Endothelial cell of umbilical vein (primary cell): Measurements from ENCODE around the gene BAD. TPM values are rescaled to one million over a fixed set of nuclear protein-coding genes. Genes with fewer than 3 reads are reported as not detected.

Experiments
- BruUV-seq: library from RNA; stranded (reverse); fragments of 400-500 nt; replicated peaks from 2 replicates; lab custom pipeline; 2021; lab: Mats Ljungman, UMichigan
- CTCF ChIA-PET: fragments of 300-600, 350-600 bp; sonication (Branson Sonifier 250); formaldehyde crosslinking; loops from one replicate; lab custom pipeline; 2021; ENCODE audit warnings: antibody characterized with exemption, inconsistent platforms; lab: Charles Lee
- POLR2A ChIA-PET: fragments of 300-600, 350-600 bp; sonication (Branson Sonifier 250); formaldehyde crosslinking; loops from one replicate; lab custom pipeline; 2021; ENCODE audit warnings: antibody characterized with exemption, inconsistent platforms; lab: Charles Lee
- DNase-seq: peaks from one replicate; pipeline ENCODE4 v3.0.0-alpha.2; 2011; ENCODE audit warnings: low read depth, low spot score
- FAIRE-seq: peaks from 2 replicates; lab custom pipeline; 2011; peaks lifted over from hg19 to GRCh38; lab: Jason Lieb, UNC
- H2AFZ ChIP-seq: 2 replicates; pipeline ENCODE4 v1.6.0; 2012; ENCODE audit warnings: low read depth, low read length, control low read depth, inconsistent platforms
- H3K27ac ChIP-seq: 2 replicates; pipeline ENCODE4 v1.5.1; 2011; ENCODE audit warnings: low read depth, mild to moderate bottlenecking, control low read depth, low read length, moderate library complexity; ENCODE audit not compliant: insufficient read depth
- H3K27me3 ChIP-seq, 2 experiments: 2 replicates each; pipeline versions ENCODE4 v1.6.0 to v1.6.1; 2011; ENCODE audit warnings: low read length in 2 of 2, mixed read lengths in 1 of 2; ENCODE audit not compliant: control insufficient read depth in 2 of 2, insufficient read depth in 2 of 2
- H3K36me3 ChIP-seq, 2 experiments: 2 replicates in 1 of 2; 3 replicates in 1 of 2; pipeline ENCODE4 v1.5.1; 2011; ENCODE audit warnings: low read length in 2 of 2, mild to moderate bottlenecking in 1 of 2, moderate library complexity in 1 of 2; ENCODE audit not compliant: control insufficient read depth in 2 of 2, insufficient read depth in 2 of 2; ENCODE audit errors: extremely low read depth in 1 of 2
- H3K4me1 ChIP-seq: 3 replicates; pipeline ENCODE4 v1.5.1; 2011; ENCODE audit warnings: mild to moderate bottlenecking, low read length; ENCODE audit not compliant: control insufficient read depth, insufficient read depth; ENCODE audit errors: extremely low read depth
- H3K4me2 ChIP-seq: 2 replicates; pipeline ENCODE4 v1.6.1; 2011; ENCODE audit warnings: low read length, control low read depth, mixed read lengths; ENCODE audit not compliant: insufficient read depth
- H3K4me3 ChIP-seq, 3 experiments: fragments of 200-600 bp in 1 of 3; sonication (generic), shearing (Covaris generic) in 1 of 3; replicated peaks in 1 of 3; 2 replicates each; pipeline ENCODE4 v1.5.1; 2011 to 2016; ENCODE audit warnings: control low read depth in 3 of 3, low read length in 3 of 3, mild to moderate bottlenecking in 2 of 3, inconsistent platforms in 1 of 3, low read depth in 1 of 3, moderate library complexity in 1 of 3; ENCODE audit not compliant: insufficient read depth in 1 of 3
- H3K79me2 ChIP-seq: 2 replicates; pipeline ENCODE4 v1.6.0; 2012; ENCODE audit warnings: low read length, inconsistent platforms; ENCODE audit not compliant: control insufficient read depth, insufficient read depth
- H3K9ac ChIP-seq: replicated peaks from 2 replicates; pipeline ENCODE3; 2011; ENCODE audit warnings: low read length, control low read depth; ENCODE audit not compliant: insufficient read depth; ENCODE audit errors: extremely low read depth
- H3K9me1 ChIP-seq: replicated peaks from 3 replicates; pipeline ENCODE4 v1.6.0; 2011; ENCODE audit warnings: mild to moderate bottlenecking, low read length; ENCODE audit not compliant: control insufficient read depth, insufficient read depth; ENCODE audit errors: extremely low read depth
- H3K9me3 ChIP-seq: replicated peaks from 2 replicates; pipeline ENCODE4 v1.5.1; 2012; ENCODE audit warnings: low read length, inconsistent platforms; ENCODE audit not compliant: control insufficient read depth, insufficient read depth
- H4K20me1 ChIP-seq: replicated peaks from 2 replicates; pipeline ENCODE3; 2011; ENCODE audit warnings: mild to moderate bottlenecking, low read length; ENCODE audit not compliant: control insufficient read depth, insufficient read depth; ENCODE audit errors: extremely low read depth
- CTCF ChIP-seq, 2 donors: IDR thresholded peaks; 1 replicate in 1 of 2; 2 replicates in 1 of 2; pipeline ENCODE4 v1.5.1; 2011; ENCODE audit warnings: low read length in 2 of 2, mild to moderate bottlenecking in 2 of 2, moderate library complexity in 2 of 2, control low read depth in 1 of 2, inconsistent platforms in 1 of 2, low read depth in 1 of 2; ENCODE audit not compliant: insufficient read depth in 1 of 2; ENCODE audit errors: extremely low read depth in 1 of 2
- EZH2 ChIP-seq: IDR thresholded peaks from 2 replicates; pipeline ENCODE4 v1.6.1; 2012; ENCODE audit warnings: borderline replicate concordance, low read depth, mild to moderate bottlenecking, moderate library complexity, low read length, inconsistent platforms; ENCODE audit not compliant: severe bottlenecking
- FOS ChIP-seq: IDR thresholded peaks from 2 replicates; pipeline ENCODE4 v1.6.1; 2011; ENCODE audit warnings: mild to moderate bottlenecking, low read length, moderate library complexity, borderline replicate concordance; ENCODE audit not compliant: insufficient read depth
- GATA2 ChIP-seq: IDR thresholded peaks from 2 replicates; pipeline ENCODE4 v1.7.0; 2011; ENCODE audit warnings: low read depth, mild to moderate bottlenecking, moderate library complexity, mixed read lengths, low read length; ENCODE audit not compliant: insufficient read length, insufficient read depth
- JUN ChIP-seq: IDR thresholded peaks from 2 replicates; pipeline ENCODE4 v1.6.1; 2011; ENCODE audit warnings: borderline replicate concordance, low read depth; ENCODE audit not compliant: insufficient read length, insufficient read depth
- MAX ChIP-seq: IDR thresholded peaks from 2 replicates; pipeline ENCODE4 v1.6.1; 2011; ENCODE audit not compliant: insufficient read depth, insufficient read length
- MYC ChIP-seq: IDR thresholded peaks from one replicate; pipeline ENCODE4 v1.6.1; 2011; ENCODE audit warnings: mild to moderate bottlenecking, low read depth, low read length
- POLR2A ChIP-seq: IDR thresholded peaks from 2 replicates; pipeline ENCODE4 v1.6.1; 2012; ENCODE audit warnings: low read depth, mild to moderate bottlenecking, control low read depth, low read length
- POLR2AphosphoS5 ChIP-seq: IDR thresholded peaks from 2 replicates; pipeline ENCODE4 v1.6.1; 2012; ENCODE audit warnings: low read depth, mild to moderate bottlenecking, control low read depth, low read length, moderate library complexity; ENCODE audit not compliant: insufficient read depth
- dilution Hi-C: fragments of 300-500 bp; cut with MboI; formaldehyde crosslinking; loops from one replicate; pipeline ENCODE4 v1.15.0; 2019; ENCODE audit warnings: low sequenced_read_pairs; ENCODE audit not compliant: extremely low pct_ligation_motif_present
- intact Hi-C: fragments of 100-400 bp; cut with micrococcal nuclease; formaldehyde crosslinking; loops from one replicate; pipeline ENCODE4 v1.10.0; 2022
- polyA plus RNA-seq, 4 experiments: library from polyadenylated mRNA; depleted of rRNA in 3 of 4; stranded (reverse) in 3 of 4; unstranded in 1 of 4; fragments of >200 nt; gene quantifications; 2 replicates each; pipeline versions ENCODE4 v1.2.1 to v1.2.3, GENCODE V29; 2011 to 2012; ENCODE audit warnings: missing spikeins in 1 of 4
- total RNA-seq: library from RNA; stranded (reverse); gene quantifications from 2 replicates; pipeline ENCODE4 v1.2.3, GENCODE V29; 2021

BAD gene
- total and polyA plus RNA-seq, 2 donors (not counting 3 experiments of a cell fraction or from before 2014, with no cell fraction given) = 65.3 to 88.0 TPM

- CTCF ChIA-PET = interaction anchor here (1.1 to 2.1 kb wide), 4 partner anchors 25 to 72 kb away, joined by 4 to 10 read pairs (median 5); no protein-coding TSS in a partner anchor
- H3K4me2 ChIP-seq = no peak overlapping the region
- no TSS peak for BruUV-seq
- TF ChIP-seq MAX (no peak), EZH2 (no peak), GATA2 (no peak), CTCF (IDR thresholded peaks at IDR 0.05; ENCODE audit: extremely low read depth in 1 of 2, insufficient read depth in 1 of 2, low read depth in 1 of 2, low read length in 2 of 2) (no peak), MYC (no peak), POLR2AphosphoS5 (no peak), POLR2A (no peak), FOS (no peak), JUN (no peak)
- H3K4me3 ChIP-seq = no peak overlapping the region
- H3K9me1 ChIP-seq = no peaks in the 10 kb centered on the region
- H4K20me1 ChIP-seq = no peaks in the 10 kb centered on the region
- H3K9me3 ChIP-seq = no peaks in the 10 kb centered on the region
- H3K79me2 ChIP-seq = no peaks in the 10 kb centered on the region
- no peaks in the 10 kb centered on the region for H3K27me3 ChIP-seq
- FAIRE-seq = no peak
- DNase-seq = no peak
- no peak overlapping the region for H3K9ac ChIP-seq
- dilution Hi-C loops = no loop called here
- H3K27ac ChIP-seq = no peak overlapping the region
- POLR2A ChIA-PET = no interaction called here
- no peak overlapping the region for H2AFZ ChIP-seq
- peaks cover 0 to 2% of the 10 kb centered on the region in 2 experiments for H3K36me3 ChIP-seq
- intact Hi-C loops = loop anchor here (5.0 kb wide), 1 partner anchor 45 kb away; the partner anchor contains the start of gene STIP1
- peaks cover 10% of the 10 kb centered on the region for H3K4me1 ChIP-seq
These were observed 52.1 kb downstream of the BAD start for GRCh38 chr11:64232182-64232966.
